GM04504 (cell line): ENCODE measurements around the gene MEGF8.

ENCODE experiments used
- DNase-seq: peaks from one replicate; pipeline ENCODE4 v3.0.0-alpha.2; 2012; ENCODE audit warnings: low read depth

Gene MEGF8

GRCh38 chr19:42357290-42357689, 31.9 kb downstream of the MEGF8 start:
- no peak for DNase-seq

- no peak for DNase-seq
These were observed 35.5 kb downstream of the MEGF8 start for GRCh38 chr19:42360787-42361544.

GRCh38 chr19:42361545-42361910, 36.1 kb downstream of the MEGF8 start:
- DNase-seq, result no peak

GRCh38 chr19:42362342-42362741, 36.9 kb downstream of the MEGF8 start:
- no peak for DNase-seq

- no peak for DNase-seq
These were observed 37.5 kb downstream of the MEGF8 start for GRCh38 chr19:42362891-42363440.

GRCh38 chr19:42363614-42364346, 38.3 kb downstream of the MEGF8 start:
- no peak for DNase-seq

GRCh38 chr19:42366673-42367072, 41.2 kb downstream of the MEGF8 start:
- no peak for DNase-seq

- DNase-seq, result no peak
These were observed 42.5 kb downstream of the MEGF8 start for GRCh38 chr19:42367929-42368328.

GRCh38 chr19:42368360-42368759, 42.9 kb downstream of the MEGF8 start:
- DNase-seq, result no peak

GRCh38 chr19:42368765-42369164, 43.3 kb downstream of the MEGF8 start:
- no peak for DNase-seq

GRCh38 chr19:42369433-42370067, 44.1 kb downstream of the MEGF8 start:
- no peak for DNase-seq

GRCh38 chr19:42370068-42370520, 44.7 kb downstream of the MEGF8 start:
- DNase-seq, result no peak

- DNase-seq, result no peak
These were observed 45.3 kb downstream of the MEGF8 start for GRCh38 chr19:42370626-42371175.

- DNase-seq, result no peak
These were observed 49.5 kb downstream of the MEGF8 start for GRCh38 chr19:42374826-42375376.

- no peak for DNase-seq
These were observed 50.2 kb downstream of the MEGF8 start for GRCh38 chr19:42375415-42376176.

- DNase-seq, result no peak
These were observed 50.7 kb downstream of the MEGF8 start for GRCh38 chr19:42376177-42376555.

GRCh38 chr19:42378225-42379215, 53.1 kb downstream of the MEGF8 start:
- DNase-seq, result no peak

- DNase-seq, result no peak
These were observed 54.7 kb downstream of the MEGF8 start for GRCh38 chr19:42380155-42380554.

GRCh38 chr19:42386974-42387707, 61.7 kb downstream of the MEGF8 start:
- DNase-seq, result peak; percentile 17
